ENCODE data around the gene OFD1.

OFD1 gene

DNA sequence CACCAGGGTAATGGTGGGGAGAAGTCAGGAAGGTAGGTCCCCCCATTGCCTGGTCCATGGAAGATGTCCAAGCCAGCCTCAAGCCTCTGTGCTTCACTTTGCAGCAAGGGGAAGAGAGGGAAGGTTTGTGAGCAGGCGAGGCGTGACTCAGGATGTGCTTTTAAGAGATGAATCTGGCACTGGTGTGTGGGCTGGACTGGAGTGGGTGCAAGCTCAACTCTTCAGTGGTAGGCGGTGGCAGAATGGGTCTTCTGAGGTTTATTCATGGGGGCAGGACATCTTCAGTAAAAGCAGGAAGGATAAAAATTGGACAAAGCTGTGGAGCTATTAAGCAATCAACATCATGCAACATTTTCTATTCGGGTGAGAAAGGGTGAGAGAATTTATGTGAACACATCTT lies 63.0 kb downstream of the OFD1 start:
- DNase-seq, result no peak

GRCh38 chrX:13798184-13798583 lies 63.6 kb downstream of the OFD1 start:
- no peak for DNase-seq

DNA sequence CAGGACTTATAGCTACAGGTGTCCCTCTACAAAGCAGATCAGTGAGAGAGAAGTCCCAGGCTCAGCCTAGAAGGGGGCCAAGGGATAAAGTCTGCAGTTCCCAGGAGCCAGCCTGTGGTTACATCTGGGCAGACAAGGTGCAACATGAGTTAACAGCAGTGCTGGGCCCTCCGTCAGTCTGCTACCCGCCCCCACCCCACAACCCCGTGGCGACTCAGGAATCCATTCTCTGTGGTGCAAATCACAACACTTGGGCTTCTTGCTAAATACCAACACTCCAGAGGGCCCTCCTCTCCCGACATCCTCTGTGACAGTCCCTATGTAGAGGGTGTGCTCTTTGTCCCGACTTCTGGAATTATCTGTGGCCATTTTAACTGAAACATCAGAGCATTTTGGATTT lies 68.6 kb downstream of the OFD1 start:
- DNase-seq, result no peak

DNA sequence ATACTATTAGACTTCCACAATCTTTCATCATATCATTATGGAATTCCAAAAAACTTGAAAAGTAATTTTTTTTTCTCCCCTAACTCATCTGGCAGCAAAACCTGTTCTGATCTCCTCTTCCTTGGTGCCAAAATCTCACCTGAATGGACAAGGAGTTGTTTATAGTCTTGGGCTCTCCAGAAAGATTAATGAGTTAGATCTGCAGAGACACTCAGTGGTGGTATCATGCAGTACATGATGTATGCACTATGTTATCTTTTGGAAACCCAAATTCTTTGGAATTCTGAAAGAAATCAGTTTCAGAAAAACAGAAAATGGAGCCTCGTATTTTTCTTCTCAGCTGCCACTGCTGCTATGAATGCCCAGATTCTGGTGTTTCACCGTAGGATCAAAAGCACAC lies 70.7 kb downstream of the OFD1 start:
- no peak for DNase-seq

DNA sequence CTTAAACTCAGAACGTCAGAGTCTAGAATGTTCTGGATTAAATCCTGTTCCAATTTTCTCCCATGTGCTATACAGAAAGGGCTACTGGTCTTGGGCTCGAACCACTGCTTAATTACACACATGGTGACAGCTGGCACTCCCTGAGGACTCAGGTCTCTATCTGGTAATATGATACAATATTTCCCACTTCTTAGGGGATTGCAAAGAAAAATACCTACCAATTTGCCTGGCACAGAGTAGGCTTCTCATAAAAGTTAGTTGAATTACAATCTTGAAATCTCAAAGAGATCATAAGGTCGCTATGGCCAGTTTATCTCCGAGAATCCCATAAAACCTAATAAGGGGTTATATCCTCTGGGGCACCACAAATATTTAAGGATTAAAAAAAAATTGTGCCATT lies 73.7 kb downstream of the OFD1 start:
- no peak for DNase-seq

DNA sequence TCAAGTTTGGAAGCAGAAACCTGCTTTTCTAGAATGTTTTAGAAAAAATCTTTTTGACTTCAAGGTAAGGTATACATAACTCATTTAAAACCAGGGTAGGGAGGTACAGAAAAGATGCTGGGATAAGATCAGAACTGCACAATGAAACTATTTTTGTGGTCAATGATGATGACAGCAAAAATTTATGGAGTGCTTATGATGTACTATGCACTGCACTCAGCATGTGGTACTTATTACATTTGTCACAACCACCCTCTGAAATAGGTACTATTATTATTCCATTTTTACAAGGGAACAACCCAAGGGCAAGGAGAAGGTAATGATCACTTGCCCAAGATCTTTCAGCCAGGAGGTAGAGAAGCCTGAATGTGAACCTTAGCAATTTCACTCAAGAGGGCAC lies 74.3 kb downstream of the OFD1 start:
- no peak for DNase-seq

- DNase-seq, result no peak
Observed at GRCh38 chrX:13815664-13816063, 81.1 kb downstream of the OFD1 start.

DNA sequence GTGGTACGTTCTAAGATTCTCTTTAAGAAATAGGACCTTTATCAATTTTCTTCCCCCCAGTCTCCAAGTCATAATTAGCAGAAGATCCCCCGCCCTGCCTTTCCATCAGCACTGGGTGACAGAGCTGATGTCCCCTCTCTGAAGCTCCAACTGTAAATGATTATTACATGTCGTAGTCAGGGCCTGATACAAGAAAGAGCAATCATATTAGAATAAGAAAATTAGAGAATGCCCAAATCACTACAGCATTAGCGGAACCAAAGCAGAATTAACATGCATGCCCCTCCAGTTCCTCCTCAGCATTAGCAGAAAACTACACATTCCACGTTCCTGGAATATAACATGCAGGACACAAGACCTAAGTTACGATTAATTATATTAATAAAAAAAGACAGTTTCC lies 81.6 kb downstream of the OFD1 start:
- no peak for DNase-seq

DNA sequence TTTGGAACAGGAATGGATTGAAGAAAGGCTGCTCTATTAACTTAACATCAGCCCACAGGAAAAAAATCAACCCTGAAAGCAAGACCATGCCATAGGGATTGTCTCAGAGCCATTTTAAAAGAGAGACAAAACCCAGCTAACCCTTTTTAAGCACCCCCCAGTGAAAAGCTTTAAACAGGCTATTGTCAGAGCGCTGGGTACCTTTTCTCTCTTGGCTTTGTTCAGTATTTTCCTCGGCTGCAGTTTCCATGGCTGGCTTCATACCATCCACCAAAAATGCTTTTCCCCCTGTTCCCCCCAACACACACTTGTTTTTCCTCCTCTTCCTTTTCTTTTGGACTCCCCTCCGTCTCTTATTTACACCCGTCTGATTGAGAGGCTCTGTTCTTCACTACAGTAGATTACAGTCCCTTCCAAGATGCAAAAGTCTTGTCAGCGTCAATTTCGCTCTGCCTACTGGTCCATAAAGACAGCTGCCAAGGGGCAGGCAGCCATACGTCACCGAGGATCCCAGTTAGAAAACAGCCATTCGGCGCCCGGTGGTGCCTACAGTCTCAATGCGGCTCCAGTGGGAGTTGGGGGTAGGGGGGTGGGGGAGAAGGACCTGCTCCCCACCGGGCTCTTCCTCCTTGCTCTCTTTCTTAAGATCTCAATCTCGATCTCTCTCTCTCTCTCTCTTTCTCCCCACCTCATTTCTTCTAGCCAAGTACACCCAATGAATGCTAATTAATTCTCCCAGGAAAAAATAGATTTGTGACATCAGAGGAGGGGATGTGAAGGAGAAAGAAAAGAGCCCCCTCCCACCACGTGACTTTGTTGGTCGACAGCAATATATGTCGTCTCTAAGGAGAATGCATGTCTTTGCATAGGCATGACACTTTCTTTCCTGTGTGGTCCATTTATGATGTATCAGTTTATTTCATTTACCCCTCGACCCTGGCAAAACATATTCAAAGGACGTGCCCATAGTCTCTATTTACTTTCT lies 82.4 kb downstream of the OFD1 start, which contains the start of gene GPM6B:
Gene GPM6B (minus strand): TSS at position 451 of the 985 bp plus-strand sequence. CDS start 189 bp downstream, at position 262.
- DNase-seq, result no peak
